ENCODE results near the gene STBD1. TPM values are rescaled to one million over a fixed set of nuclear protein-coding genes. Genes with fewer than 3 reads are reported as not detected.
A peak's percentile ranks its signal among the peaks of the same experiment; 100 is the strongest.
"Not testable (repeated sequence)": the region's sequence is repeated elsewhere in the genome, so short reads cannot be mapped to it uniquely, and the experiment has no call there.

The STBD1 gene
- total RNA-seq, 2 experiments from 2014 or later = 1.5 to 1.6 TPM

GRCh38 chr4:76339364-76339763, 32.8 kb downstream of the STBD1 start:
- Mint-ChIP-seq H3K27me3 (ENCODE audit: low read depth) (peaks cover 6% of the 10 kb centered on the region), H3K27ac (no peak overlapping the region), H3K9me3 (ENCODE audit: insufficient read depth) (no peaks in the 10 kb centered on the region), H3K4me1 (ENCODE audit: low read depth) (no peaks in the 10 kb centered on the region), H3K36me3 (ENCODE audit: low read depth) (no peaks in the 10 kb centered on the region), H3K4me3 (no peak overlapping the region)
- ChIA-PET CTCF (interaction anchor here (0.6 kb wide), 1 partner anchor 90 kb away, joined by 3 read pairs; no protein-coding TSS in a partner anchor), POLR2A (no interaction called here)
- DNase-seq (no peak), ATAC-seq (no peak)

- H3K4me3 Mint-ChIP-seq = no peak overlapping the region
- no peak for ATAC-seq
- H3K4me1 Mint-ChIP-seq (ENCODE audit: low read depth) = no peaks in the 10 kb centered on the region
- POLR2A ChIA-PET = no interaction called here
- no peak for DNase-seq
- H3K36me3 Mint-ChIP-seq (ENCODE audit: low read depth) = no peaks in the 10 kb centered on the region
- peaks cover 5% of the 10 kb centered on the region for H3K9me3 Mint-ChIP-seq (ENCODE audit: insufficient read depth)
- CTCF ChIA-PET = no interaction called here
- H3K27ac Mint-ChIP-seq = no peak overlapping the region
- peaks cover 8% of the 10 kb centered on the region for H3K27me3 Mint-ChIP-seq (ENCODE audit: low read depth)
Observed at GRCh38 chr4:76341063-76341462, 34.5 kb downstream of the STBD1 start.

GRCh38 chr4:76342191-76342590, 35.7 kb downstream of the STBD1 start:
- Mint-ChIP-seq H3K27ac (no peak overlapping the region), H3K9me3 (ENCODE audit: insufficient read depth) (peaks cover 5% of the 10 kb centered on the region), H3K4me3 (no peak overlapping the region), H3K4me1 (ENCODE audit: low read depth) (no peaks in the 10 kb centered on the region), H3K36me3 (ENCODE audit: low read depth) (no peaks in the 10 kb centered on the region), H3K27me3 (ENCODE audit: low read depth) (peaks cover 9% of the 10 kb centered on the region)
- CTCF ChIA-PET = interaction anchor here (1.3 kb wide), 1 partner anchor 35 kb away, joined by 3 read pairs; no protein-coding TSS in a partner anchor
- POLR2A ChIA-PET = no interaction called here
- DNase-seq (no peak), ATAC-seq (no peak)

GRCh38 chr4:76342803-76343202, 36.3 kb downstream of the STBD1 start:
- no peak overlapping the region for H3K4me3 Mint-ChIP-seq

GRCh38 chr4:76354517-76355473, 48.3 kb downstream of the STBD1 start:
- ATAC-seq (peak; percentile 81), DNase-seq (peak; percentile 57)
- H3K36me3 Mint-ChIP-seq (ENCODE audit: low read depth) = peaks cover 3% of the 10 kb centered on the region
- H3K9me3 Mint-ChIP-seq (ENCODE audit: insufficient read depth) = peaks cover 21% of the 10 kb centered on the region
- POLR2A ChIA-PET = interaction anchor here (1.0 kb wide), 1 partner anchor 49 kb away, joined by 4 read pairs; no protein-coding TSS in a partner anchor
- CTCF ChIA-PET = interaction anchor here (0.5 to 2.8 kb wide), 4 partner anchors 13 to 175 kb away, joined by 3 to 13 read pairs (median 4); no protein-coding TSS in a partner anchor
- H3K4me3 Mint-ChIP-seq = no peak overlapping the region
- peaks cover 6% of the 10 kb centered on the region for H3K27me3 Mint-ChIP-seq (ENCODE audit: low read depth)
- peak overlapping the region; percentile 48 for H3K27ac Mint-ChIP-seq
- H3K4me1 Mint-ChIP-seq (ENCODE audit: low read depth) = peaks cover 14% of the 10 kb centered on the region

More at GRCh38 chr4:76342803-76343202, 36.3 kb downstream of the STBD1 start:
- no peaks in the 10 kb centered on the region for H3K4me1 Mint-ChIP-seq (ENCODE audit: low read depth)
- no peaks in the 10 kb centered on the region for H3K36me3 Mint-ChIP-seq (ENCODE audit: low read depth)
- ATAC-seq (no peak), DNase-seq (no peak)
- ChIA-PET CTCF (interaction anchor here (1.3 kb wide), 1 partner anchor 35 kb away, joined by 3 read pairs; no protein-coding TSS in a partner anchor), POLR2A (interaction anchor here (0.7 kb wide), 1 partner anchor 35 kb away, joined by 3 read pairs; no protein-coding TSS in a partner anchor)
- no peak overlapping the region for H3K27ac Mint-ChIP-seq
- peaks cover 5% of the 10 kb centered on the region for H3K9me3 Mint-ChIP-seq (ENCODE audit: insufficient read depth)
- peaks cover 12% of the 10 kb centered on the region for H3K27me3 Mint-ChIP-seq (ENCODE audit: low read depth)

GRCh38 chr4:76357981-76358380, 51.4 kb downstream of the STBD1 start:
- Mint-ChIP-seq H3K36me3 (ENCODE audit: low read depth) (peaks cover 3% of the 10 kb centered on the region), H3K27me3 (ENCODE audit: low read depth) (peaks cover 6% of the 10 kb centered on the region), H3K4me1 (ENCODE audit: low read depth) (peaks cover 14% of the 10 kb centered on the region), H3K4me3 (no peak overlapping the region), H3K27ac (no peak overlapping the region), H3K9me3 (ENCODE audit: insufficient read depth) (peaks cover 24% of the 10 kb centered on the region)
- ATAC-seq (no peak), DNase-seq (no peak)
- ChIA-PET POLR2A (no interaction called here), CTCF (no interaction called here)

- H3K4me3 Mint-ChIP-seq; H3K27ac Mint-ChIP-seq; POLR2A ChIA-PET; H3K36me3 Mint-ChIP-seq (ENCODE audit: low read depth); H3K4me1 Mint-ChIP-seq (ENCODE audit: low read depth); ATAC-seq; DNase-seq; H3K27me3 Mint-ChIP-seq (ENCODE audit: low read depth): not testable (repeated sequence)
- H3K9me3 Mint-ChIP-seq (ENCODE audit: insufficient read depth) = peaks cover 24% of the 10 kb centered on the region
- CTCF ChIA-PET = interaction anchor here (1.0 kb wide), 1 partner anchor 17 kb away, joined by 5 read pairs; no protein-coding TSS in a partner anchor
Observed at GRCh38 chr4:76359881-76360466, 53.4 kb downstream of the STBD1 start.

Other genes with a start within 250 kb of the STBD1 start
- not detected for gene ART3, start 232.0 kb upstream of the STBD1 start, total RNA-seq
- gene NUP54, start 158.3 kb upstream of the STBD1 start, total RNA-seq = 10 to 100 TPM; 56.8 to 64.1 TPM
- 10 to 100 TPM in 1 of 2 experiments, 1 to 10 TPM in 1; 8.6 to 10.7 TPM for gene SCARB2, start 92.9 kb upstream of the STBD1 start, total RNA-seq
- not detected for gene FAM47E, start 55.0 kb upstream of the STBD1 start, total RNA-seq
- not detected for gene CCDC158, start 114.4 kb downstream of the STBD1 start, total RNA-seq
- not detected for gene SHROOM3, start 128.5 kb downstream of the STBD1 start, total RNA-seq

Data from activated CD8-positive, alpha-beta T cell treated with anti-CD3 and anti-CD28 coated beads, Interleukin-2, amount 10 ng/mL, durations not matched to agents 7 days and 5 days (primary cell).